Measurements from ENCODE around the gene EFCAB14. TPM values are rescaled to one million over a fixed set of nuclear protein-coding genes. Genes with fewer than 3 reads are reported as not detected.
"Not testable (repeated sequence)": the region's sequence is repeated elsewhere in the genome, so short reads cannot be mapped to it uniquely, and the experiment has no call there.

Gene EFCAB14
- total RNA-seq, 1 experiment from 2014 or later = 52.5 TPM

GRCh38 chr1:46665983-46666382 lies 52.9 kb downstream of the EFCAB14 start:
- Histone ChIP-seq H3K4me2 (ENCODE audit: low read length) (no peak overlapping the region), H3K4me1 (ENCODE audit: control insufficient read depth in 1 of 2, insufficient read depth in 2 of 2, low read length in 2 of 2) (peaks cover 0 to 19% of the 10 kb centered on the region in 2 experiments; a peak in 3 of 4 replicates), H3K27ac (ENCODE audit: low read depth, low read length) (no peak overlapping the region), H3K27me3 (ENCODE audit: insufficient read depth, low read length) (no peaks in the 10 kb centered on the region), H4K20me1 (ENCODE audit: insufficient read depth) (no peaks in the 10 kb centered on the region), H3K9me2 (ENCODE audit: insufficient read depth) (no peaks in the 10 kb centered on the region), H2AFZ (ENCODE audit: low read depth, low read length, poor library complexity, severe bottlenecking) (no peak overlapping the region), H3K79me2 (ENCODE audit: insufficient read depth, low read length) (peaks cover 16% of the 10 kb centered on the region), H3K4me3 (replicated peaks in 1 of 2; ENCODE audit: low read depth in 1 of 2, low read length in 2 of 2) (no peak overlapping the region), H3K9ac (ENCODE audit: low read length) (no peak overlapping the region), H3K36me3 (ENCODE audit: control insufficient read depth in 1 of 2, insufficient read depth in 2 of 2, low read length in 2 of 2) (peaks cover 2 to 4% of the 10 kb centered on the region in 2 experiments; a peak in 3 of 4 replicates), H3K9me3 (ENCODE audit: control insufficient read depth in 1 of 2, insufficient read depth in 1 of 2, low read depth in 1 of 2, low read length in 2 of 2) (no peaks in the 10 kb centered on the region)
- TF ChIP-seq POLR2AphosphoS5 (IDR thresholded peaks at IDR 0.05; ENCODE audit: low read depth, low read length) (no peak), CTCF (IDR thresholded peaks at IDR 0.05 in 2 of 3, conservative IDR thresholded peaks at IDR 0.05 in 1 of 3; ENCODE audit: borderline replicate concordance in 1 of 3, insufficient read depth in 1 of 3, low read depth in 2 of 3, low read length in 2 of 3) (peak in 2 of 3 experiments; percentile 8 to 12; a peak in 1 of 6 replicates)
- BruUV-seq (replicated peaks) = no TSS peak
- intact Hi-C loops (cut with micrococcal nuclease) = no loop called here
- RAD21 ChIA-PET (ENCODE audit: low non-redundant PET in 1 of 2, low total read pairs in 2 of 2, uncharacterized antibody in 2 of 2, unreplicated experiment in 2 of 2) = no interaction called here
- POLR2A ChIA-PET = no interaction called here
- no peak for DNase-seq (ENCODE audit: low read depth, low spot score)
- CTCF ChIA-PET = no interaction called here
- no peak for ATAC-seq

DNA sequence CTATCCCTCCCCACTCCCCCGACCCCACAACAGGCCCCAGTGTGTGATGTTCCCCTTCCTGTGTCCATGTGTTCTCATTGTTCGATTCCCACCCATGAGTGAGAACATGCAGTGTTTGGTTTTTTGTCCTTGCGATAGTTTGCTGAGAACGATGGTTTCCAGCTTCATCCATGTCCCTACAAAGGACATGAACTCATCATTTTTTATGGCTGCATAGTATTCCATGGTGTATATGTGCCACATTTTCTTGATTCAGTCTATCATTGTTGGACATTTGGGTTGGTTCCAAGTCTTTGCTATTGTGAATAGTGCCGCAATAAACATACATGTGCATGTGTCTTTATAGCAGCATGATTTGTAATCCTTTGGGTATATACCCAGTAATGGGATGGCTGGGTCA lies 56.0 kb downstream of the EFCAB14 start:
- H3K36me3 ChIP-seq (ENCODE audit: control insufficient read depth in 1 of 2, insufficient read depth in 2 of 2, low read length in 2 of 2); CTCF ChIA-PET; H3K4me3 ChIP-seq (replicated peaks in 1 of 2; ENCODE audit: low read depth in 1 of 2, low read length in 2 of 2); DNase-seq (ENCODE audit: low read depth, low spot score); H3K4me2 ChIP-seq (ENCODE audit: low read length); intact Hi-C loops (cut with micrococcal nuclease); H4K20me1 ChIP-seq (ENCODE audit: insufficient read depth); H3K9me2 ChIP-seq (ENCODE audit: insufficient read depth); H3K9me3 ChIP-seq (ENCODE audit: control insufficient read depth in 1 of 2, insufficient read depth in 1 of 2, low read depth in 1 of 2, low read length in 2 of 2); BruUV-seq (replicated peaks); H3K9ac ChIP-seq (ENCODE audit: low read length); POLR2A ChIA-PET; RAD21 ChIA-PET (ENCODE audit: low non-redundant PET in 1 of 2, low total read pairs in 2 of 2, uncharacterized antibody in 2 of 2, unreplicated experiment in 2 of 2); H2AFZ ChIP-seq (ENCODE audit: low read depth, low read length, poor library complexity, severe bottlenecking); H3K27ac ChIP-seq (ENCODE audit: low read depth, low read length); H3K27me3 ChIP-seq (ENCODE audit: insufficient read depth, low read length); ATAC-seq: not testable (repeated sequence)
- Histone ChIP-seq H3K4me1 (ENCODE audit: control insufficient read depth in 1 of 2, insufficient read depth in 2 of 2, low read length in 2 of 2) (peaks cover 0 to 11% of the 10 kb centered on the region in 2 experiments; a peak in 1 of 4 replicates), H3K79me2 (ENCODE audit: insufficient read depth, low read length) (peaks cover 15% of the 10 kb centered on the region)

GRCh38 chr1:46660116-46660515 lies 58.8 kb downstream of the EFCAB14 start:
- POLR2A ChIA-PET; H3K4me3 ChIP-seq (replicated peaks in 1 of 2; ENCODE audit: low read depth in 1 of 2, low read length in 2 of 2); BruUV-seq (replicated peaks); H3K27me3 ChIP-seq (ENCODE audit: insufficient read depth, low read length); H3K4me2 ChIP-seq (ENCODE audit: low read length); H3K9me2 ChIP-seq (ENCODE audit: insufficient read depth); H3K4me1 ChIP-seq (ENCODE audit: control insufficient read depth in 1 of 2, insufficient read depth in 2 of 2, low read length in 2 of 2); H2AFZ ChIP-seq (ENCODE audit: low read depth, low read length, poor library complexity, severe bottlenecking); DNase-seq (ENCODE audit: low read depth, low spot score); H3K79me2 ChIP-seq (ENCODE audit: insufficient read depth, low read length); H3K9ac ChIP-seq (ENCODE audit: low read length); CTCF ChIA-PET; ATAC-seq; intact Hi-C loops (cut with micrococcal nuclease); H3K9me3 ChIP-seq (ENCODE audit: control insufficient read depth in 1 of 2, insufficient read depth in 1 of 2, low read depth in 1 of 2, low read length in 2 of 2); RAD21 ChIA-PET (ENCODE audit: low non-redundant PET in 1 of 2, low total read pairs in 2 of 2, uncharacterized antibody in 2 of 2, unreplicated experiment in 2 of 2); H4K20me1 ChIP-seq (ENCODE audit: insufficient read depth); H3K27ac ChIP-seq (ENCODE audit: low read depth, low read length): not testable (repeated sequence)
- peaks cover 10 to 14% of the 10 kb centered on the region in 2 experiments; a peak in 3 of 4 replicates for H3K36me3 ChIP-seq (ENCODE audit: control insufficient read depth in 1 of 2, insufficient read depth in 2 of 2, low read length in 2 of 2)
